Right ventricle myocardium inferior (tissue), 1 donor: ENCODE measurements around the gene GALC. TPM values are rescaled to one million over a fixed set of nuclear protein-coding genes. Genes with fewer than 3 reads are reported as not detected.

Experiments
- ATAC-seq: fragments of 200-7000 bp; cut with Tn5 transposase; one replicate; pipeline ENCODE4 v1.9.1; 2020; ENCODE audit warnings: mild to moderate bottlenecking, moderate library complexity
- DNase-seq: peaks from one replicate; pipeline ENCODE4 v3.0.0; 2021; ENCODE audit errors: missing footprints
- intact Hi-C: fragments of 100-400 bp; cut with DNase I; formaldehyde crosslinking; loops from one replicate; pipeline ENCODE4 v1.11.0; 2022
- total RNA-seq: library from RNA; stranded (reverse); fragmentation: NEBNext Ultra II Directional; extraction: Animal tissue kit (Norgen Biotek cat#: 25700); gene quantifications from one replicate; pipeline ENCODE4 v1.2.1, GENCODE V29; 2021
- donor health status: DM: no; HTN: yes; CAD: no; lungs with severe emphysema.

Gene GALC
- total RNA-seq, 1 donor from 2014 or later, result 11.1 TPM

DNA sequence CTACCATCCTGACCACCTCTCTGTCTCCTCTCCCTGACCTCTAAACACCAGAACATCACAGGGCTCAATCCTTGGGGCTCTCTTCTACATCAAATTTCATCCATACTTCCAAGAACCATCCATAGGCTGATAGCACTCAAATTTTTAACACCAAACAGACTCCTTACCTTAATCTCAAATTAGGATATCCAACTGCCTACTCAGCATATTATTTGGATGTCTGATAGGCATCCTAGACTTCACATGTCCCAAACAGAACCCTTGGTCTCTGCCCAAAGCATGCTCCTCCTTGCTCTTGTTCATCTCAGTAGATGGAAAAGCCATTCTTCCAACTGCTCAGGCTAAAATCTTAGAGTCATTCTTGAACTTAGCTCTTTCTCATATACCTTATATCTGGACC is 91.3 kb downstream of the GALC start:
- no peak for DNase-seq
- intact Hi-C loops, result no loop called here
- ATAC-seq, result no peak

DNA sequence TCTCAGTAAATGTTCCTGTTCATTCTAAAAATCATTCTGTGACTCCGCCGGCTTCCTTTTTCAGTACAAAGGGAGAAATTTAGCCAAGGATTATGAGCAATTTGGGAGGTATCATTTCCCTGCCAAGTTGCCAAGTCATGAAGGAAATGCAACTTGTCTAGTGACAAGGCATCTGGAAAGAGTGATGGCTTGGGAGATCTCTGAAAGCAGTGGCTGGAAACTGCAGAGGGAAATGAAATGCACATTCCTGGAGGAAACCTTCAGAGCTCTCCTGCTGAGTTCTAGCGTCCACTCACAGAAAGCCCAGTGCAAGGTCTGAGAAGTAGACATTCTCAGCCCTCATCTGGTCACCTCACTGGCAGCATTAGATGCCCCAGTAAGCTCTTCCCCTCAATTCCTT is 91.7 kb downstream of the GALC start:
- intact Hi-C loops, result no loop called here
- no peak for DNase-seq
- no peak for ATAC-seq

DNA sequence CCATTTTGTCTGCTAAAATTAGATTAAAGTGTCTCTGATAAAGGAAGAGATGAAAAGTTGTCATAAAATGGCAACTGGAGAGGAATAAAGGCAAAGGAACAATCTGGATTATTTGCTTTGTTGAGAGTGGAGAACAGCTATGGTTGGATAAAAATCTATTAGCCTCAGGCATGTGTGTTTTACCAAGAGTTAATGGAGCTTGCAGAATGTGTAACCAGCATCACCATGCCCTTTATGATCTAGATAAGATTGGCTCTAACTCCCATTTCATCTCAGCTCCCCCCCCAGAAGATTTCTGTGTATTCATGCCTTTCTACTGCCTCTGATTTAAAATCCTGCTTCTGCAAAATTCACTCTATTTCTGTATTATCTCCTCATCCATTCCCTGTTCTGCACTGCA is 93.8 kb downstream of the GALC start:
- intact Hi-C loops, result loop anchor here (5.0 kb wide), 1 partner anchor 92 kb away; no protein-coding TSS in a partner anchor
- no peak for ATAC-seq
- DNase-seq, result no peak

DNA sequence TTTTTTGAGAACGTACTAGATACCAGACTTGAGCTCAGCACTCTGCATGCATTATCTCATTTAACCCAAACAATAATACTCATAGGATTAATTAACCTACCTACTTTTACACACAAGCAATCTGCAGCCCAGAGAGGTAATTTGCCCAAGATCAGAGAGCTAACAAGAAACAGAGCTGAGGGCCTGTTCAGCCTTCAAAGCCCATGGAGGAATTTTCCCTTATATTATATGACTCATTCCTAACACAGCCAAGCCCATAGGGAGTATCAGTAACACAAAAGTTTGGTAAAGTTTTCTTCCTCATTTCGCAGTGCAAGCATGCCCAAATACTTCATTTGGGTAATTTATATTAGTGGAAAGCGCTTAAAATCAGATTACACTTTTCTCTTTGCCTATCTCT is 94.7 kb downstream of the GALC start:
- intact Hi-C loops, result loop anchor here (5.0 kb wide), 1 partner anchor 91 kb away; no protein-coding TSS in a partner anchor
- no peak for ATAC-seq

DNA sequence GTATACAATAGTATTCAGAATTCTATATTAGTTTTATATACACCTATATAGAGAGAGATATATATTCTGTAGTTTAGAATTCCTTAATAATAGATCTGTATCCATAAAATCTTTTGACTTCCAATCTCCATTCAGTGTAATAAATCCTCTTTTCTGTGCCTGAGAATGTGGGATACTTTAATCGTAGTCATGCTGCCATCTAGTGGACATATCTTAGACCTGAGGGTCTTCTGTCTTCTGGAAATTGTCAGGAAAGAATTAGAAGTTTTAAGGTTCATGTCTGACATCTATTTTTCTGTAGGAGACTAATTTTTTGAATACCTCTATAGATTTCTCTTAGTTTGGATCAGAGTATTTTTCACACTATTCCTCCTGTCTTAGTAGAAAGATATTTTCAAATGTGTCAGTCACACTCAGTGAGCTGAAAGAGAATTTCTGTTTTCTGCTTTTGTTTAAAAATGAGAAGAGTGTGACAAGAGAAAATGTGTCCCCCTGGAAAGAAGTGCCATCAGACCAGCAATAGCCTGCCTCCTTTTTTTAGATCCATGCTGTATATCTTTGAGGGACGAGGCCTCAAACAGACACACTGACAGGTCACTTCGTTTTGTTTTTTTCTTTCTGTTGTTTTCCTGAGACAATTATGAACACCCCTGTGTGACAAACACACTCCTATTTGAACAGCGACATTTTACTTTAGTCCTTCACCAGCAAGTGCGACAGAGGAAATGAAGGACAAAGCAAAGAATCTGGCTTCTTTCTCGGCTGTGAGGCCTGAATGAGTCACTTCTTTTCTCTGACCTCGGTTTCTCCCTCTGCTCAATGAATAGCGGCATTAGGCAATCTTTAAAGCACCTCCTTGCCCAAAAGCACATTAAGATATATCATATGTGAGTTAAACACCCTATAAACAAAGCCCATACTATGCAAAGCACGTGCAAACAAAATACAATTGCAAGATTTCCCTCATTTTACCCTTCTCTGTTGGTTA is 96.3 kb downstream of the GALC start:
- ATAC-seq (no peak), DNase-seq (no peak)
- intact Hi-C loops, result loop anchor here (5.0 kb wide), 1 partner anchor 89 kb away; no protein-coding TSS in a partner anchor

More for the DNA sequence above, 94.7 kb downstream of the GALC start:
- no peak for DNase-seq

DNA sequence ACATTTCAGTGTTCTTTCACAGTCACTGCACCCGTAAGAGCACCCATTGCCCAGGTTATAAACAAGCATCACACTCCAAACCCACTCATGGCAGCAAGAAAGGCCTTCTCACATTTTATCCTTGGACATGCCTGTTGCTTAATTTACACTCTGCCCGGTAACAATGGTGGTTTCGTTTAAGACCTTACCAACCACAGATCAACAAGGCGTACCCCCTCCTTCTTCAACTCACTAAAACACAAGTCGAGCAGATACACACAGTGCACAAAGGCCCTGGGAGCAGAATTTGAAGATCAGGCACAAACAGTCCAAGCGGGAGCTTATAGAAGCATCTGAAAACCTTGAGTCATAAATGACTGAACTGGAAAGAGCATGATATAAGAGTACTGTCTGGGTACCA is 98.1 kb downstream of the GALC start:
- no peak for ATAC-seq

DNA sequence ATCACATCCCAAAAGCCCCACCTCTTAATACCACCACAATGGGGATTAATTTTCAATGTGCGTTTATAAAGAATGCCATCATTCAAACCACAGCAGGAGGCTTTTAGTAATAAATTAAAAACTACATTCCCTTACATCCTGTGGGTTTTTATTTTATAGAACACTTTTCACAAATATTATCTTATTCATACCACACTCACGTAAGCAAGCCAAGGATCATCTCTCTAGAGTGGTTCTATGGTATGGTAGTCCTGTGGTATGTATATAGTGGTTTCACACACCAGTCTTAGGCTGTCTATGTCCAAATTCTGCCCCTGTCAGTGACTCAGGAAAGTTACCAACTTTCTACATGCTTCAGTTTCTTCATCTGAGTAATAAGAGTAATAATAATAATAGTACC is 100.2 kb downstream of the GALC start:
- intact Hi-C loops, result no loop called here
- ATAC-seq (no peak), DNase-seq (no peak)

More for the DNA sequence above, 98.1 kb downstream of the GALC start:
- intact Hi-C loops, result loop anchor here (5.0 kb wide), 1 partner anchor 88 kb away; no protein-coding TSS in a partner anchor
- no peak for DNase-seq

DNA sequence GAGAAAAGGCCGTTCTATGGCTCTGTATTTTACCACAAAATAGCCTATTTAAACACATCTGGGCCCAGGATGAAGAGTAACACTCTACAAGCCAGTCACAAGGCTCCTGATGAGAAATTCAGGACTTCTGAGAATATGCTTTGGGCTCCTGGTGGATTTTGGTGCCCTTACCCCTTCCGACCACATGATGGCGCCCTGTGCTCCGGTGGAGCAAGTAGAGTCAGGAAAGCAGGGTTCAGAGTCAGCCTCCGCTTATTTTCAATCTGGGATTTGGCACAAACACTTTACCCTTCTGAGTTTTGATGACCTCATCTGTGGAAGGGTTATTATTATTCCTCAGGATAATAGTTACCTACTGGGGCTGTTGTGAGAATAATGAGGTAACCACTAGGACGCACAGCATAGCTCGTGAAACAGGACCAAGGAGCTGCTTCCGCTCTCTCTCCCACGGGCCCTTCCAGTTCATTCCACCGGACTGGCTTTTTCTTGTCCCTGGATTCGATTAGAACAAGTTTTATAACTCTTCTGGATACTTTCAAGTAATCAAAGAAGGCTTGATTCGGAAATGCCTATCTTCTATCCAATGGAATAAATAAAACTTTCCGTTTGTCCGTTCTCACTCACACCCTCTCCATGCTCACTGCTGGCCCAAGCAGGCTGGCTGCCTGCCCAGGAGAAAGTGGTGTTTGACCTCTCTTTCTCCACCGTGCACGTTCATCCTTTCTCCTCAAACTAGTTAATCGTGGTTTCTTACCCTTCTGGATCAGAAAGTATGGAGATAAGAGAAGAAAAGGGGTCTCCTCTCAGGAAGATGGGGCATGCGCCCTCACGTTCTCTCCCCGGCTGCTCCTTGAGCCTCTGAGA is 104.6 kb downstream of the GALC start:
- intact Hi-C loops, result no loop called here
- ATAC-seq, result no peak
- DNase-seq, result no peak

DNA sequence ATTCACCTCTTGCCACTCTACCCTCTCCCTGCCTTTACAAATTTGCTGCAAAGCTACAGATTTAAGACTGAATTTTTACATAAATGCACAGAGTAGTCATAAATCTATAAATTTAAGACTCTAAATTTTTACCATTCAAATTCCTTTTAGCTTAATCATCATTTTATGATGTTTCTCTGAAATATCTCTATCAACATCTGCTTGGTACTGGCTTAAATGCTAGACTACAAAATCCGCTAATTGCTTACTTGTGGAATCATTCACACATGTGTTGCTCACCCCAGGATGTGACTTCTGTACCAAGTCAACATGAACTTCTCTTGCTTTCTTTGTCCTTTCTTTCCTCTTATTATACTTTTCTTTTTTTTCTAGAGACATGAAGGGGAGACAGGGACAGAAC is 109.2 kb downstream of the GALC start:
- intact Hi-C loops, result no loop called here
- DNase-seq (no peak), ATAC-seq (no peak)

Other genes starting within 250 kb of the GALC start
- gene GPR65, start 12.0 kb upstream of the GALC start, total RNA-seq, result 0.62 TPM